ENCODE results near the gene NXPH3. TPM values are rescaled to one million over a fixed set of nuclear protein-coding genes. Genes with fewer than 3 reads are reported as not detected.

Gene NXPH3
- total and polyA plus RNA-seq, 10 of the 15 experiments (the other 5 are each of a cell fraction or from before 2014, with no cell fraction given), result 0.08 to 0.35 (median 0.12) TPM; not detected in 2

GRCh38 chr17:49565948-49566491 lies 9.7 kb upstream of the NXPH3 start (continued):
- TF ChIP-seq CREB1 (IDR thresholded peaks at IDR 0.05; ENCODE audit: low read depth), result no peak
- TF ChIP-seq, protein P1, sequence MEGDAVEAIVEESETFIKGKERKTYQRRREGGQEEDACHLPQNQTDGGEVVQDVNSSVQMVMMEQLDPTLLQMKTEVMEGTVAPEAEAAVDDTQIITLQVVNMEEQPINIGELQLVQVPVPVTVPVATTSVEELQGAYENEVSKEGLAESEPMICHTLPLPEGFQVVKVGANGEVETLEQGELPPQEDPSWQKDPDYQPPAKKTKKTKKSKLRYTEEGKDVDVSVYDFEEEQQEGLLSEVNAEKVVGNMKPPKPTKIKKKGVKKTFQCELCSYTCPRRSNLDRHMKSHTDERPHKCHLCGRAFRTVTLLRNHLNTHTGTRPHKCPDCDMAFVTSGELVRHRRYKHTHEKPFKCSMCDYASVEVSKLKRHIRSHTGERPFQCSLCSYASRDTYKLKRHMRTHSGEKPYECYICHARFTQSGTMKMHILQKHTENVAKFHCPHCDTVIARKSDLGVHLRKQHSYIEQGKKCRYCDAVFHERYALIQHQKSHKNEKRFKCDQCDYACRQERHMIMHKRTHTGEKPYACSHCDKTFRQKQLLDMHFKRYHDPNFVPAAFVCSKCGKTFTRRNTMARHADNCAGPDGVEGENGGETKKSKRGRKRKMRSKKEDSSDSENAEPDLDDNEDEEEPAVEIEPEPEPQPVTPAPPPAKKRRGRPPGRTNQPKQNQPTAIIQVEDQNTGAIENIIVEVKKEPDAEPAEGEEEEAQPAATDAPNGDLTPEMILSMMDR (IDR thresholded peaks at IDR 0.05 in 2 of 3, conservative IDR thresholded peaks at IDR 0.05 in 1 of 3; ENCODE audit: control insufficient read depth in 2 of 3, extremely low read depth in 1 of 3, insufficient read depth in 1 of 3, low read depth in 3 of 3, low read length in 3 of 3), result no peak
- no peak for TF ChIP-seq POLR2A (IDR thresholded peaks at IDR 0.05; ENCODE audit: low read depth, low read length)
- TF ChIP-seq ZNF384 (IDR thresholded peaks at IDR 0.05; ENCODE audit: borderline replicate concordance, low read depth, low read length), result no peak
- peak; percentile 44; the same call in 1 of the 2 replicates for TF ChIP-seq USF2 (IDR thresholded peaks at IDR 0.05; ENCODE audit: borderline replicate concordance, low read depth, low read length)
- TF ChIP-seq DPF2 (IDR thresholded peaks at IDR 0.05), result peak; percentile 52
- TF ChIP-seq SREBF1 (IDR thresholded peaks at IDR 0.05; ENCODE audit: low read length), result no peak
- peak; percentile 46 to 75; a peak in 3 of 4 replicates for TF ChIP-seq BHLHE40 (IDR thresholded peaks at IDR 0.05; ENCODE audit: borderline replicate concordance in 1 of 2, low read depth in 2 of 2, low read length in 1 of 2)
- peak; percentile 90 for TF ChIP-seq RAD51 (IDR thresholded peaks at IDR 0.05)
- TF ChIP-seq SPI1 (IDR thresholded peaks at IDR 0.05; ENCODE audit: borderline replicate concordance, insufficient read depth, low read depth, low read length), result peak; percentile 64; the same call in 1 of the 2 replicates
- peak in 1 of 2 experiments; percentile 24; a peak in 1 of 4 replicates for TF ChIP-seq EP300 (IDR thresholded peaks at IDR 0.05; ENCODE audit: borderline replicate concordance in 1 of 2, control insufficient read depth in 1 of 2, low read depth in 2 of 2, low read length in 2 of 2)
- TF ChIP-seq USF1 (IDR thresholded peaks at IDR 0.05; ENCODE audit: borderline replicate concordance, extremely low read length, insufficient read depth, low read depth, low read length), result peak; percentile 44
- no peak for TF ChIP-seq CEBPB (IDR thresholded peaks at IDR 0.05; ENCODE audit: borderline replicate concordance in 1 of 2, low read depth in 2 of 2, low read length in 2 of 2)
- no peak for TF ChIP-seq ETV6 (conservative IDR thresholded peaks at IDR 0.05 in 1 of 2, IDR thresholded peaks at IDR 0.05 in 1 of 2; ENCODE audit: borderline replicate concordance in 1 of 2, low read depth in 1 of 2)
- TF ChIP-seq ESRRA (IDR thresholded peaks at IDR 0.05; ENCODE audit: low read length), result no peak
- peak; percentile 74 for TF ChIP-seq NBN (IDR thresholded peaks at IDR 0.05)
- TF ChIP-seq REST (IDR thresholded peaks at IDR 0.05; ENCODE audit: low read depth, low read length), result no peak
- TF ChIP-seq RELB (IDR thresholded peaks at IDR 0.05; ENCODE audit: low read depth), result peak; percentile 82

Measured in GM12878 (cell line).